Esophagus squamous epithelium (tissue), 5 donors: ENCODE results near the gene ODC1. TPM values are rescaled to one million over a fixed set of nuclear protein-coding genes. Genes with fewer than 3 reads are reported as not detected.

Source experiments
- DNase-seq: peaks from one replicate; lab custom pipeline; 2025; lab: John Stamatoyannopoulos, UW
- H3K27ac ChIP-seq, 4 donors: fragments of 200-600 bp; sonication (generic); one replicate each; pipeline ENCODE4 v1.5.1; 2016 to 2019; ENCODE audit warnings: mild to moderate bottlenecking in 1 of 4
- H3K27me3 ChIP-seq, 4 donors: fragments of 200-600 bp; sonication (generic); 1 replicate in 3 of 4; 2 replicates in 1 of 4; pipeline versions ENCODE4 v1.5.1 to v1.6.0; 2017 to 2021; ENCODE audit warnings: antibody characterized with exemption in 1 of 4
- H3K36me3 ChIP-seq, 3 donors: fragments of 200-600 bp; sonication (generic); one replicate each; pipeline ENCODE4 v1.5.1; 2016 to 2019
- H3K4me1 ChIP-seq, 3 donors: fragments of 200-600 bp; sonication (generic); one replicate each; pipeline ENCODE4 v1.5.1; 2017 to 2019
- H3K4me3 ChIP-seq, 4 donors: fragments of 200-600 bp; sonication (generic); 1 replicate in 3 of 4; 2 replicates in 1 of 4; pipeline ENCODE4 v1.5.1; 2016 to 2019; ENCODE audit warnings: mild to moderate bottlenecking in 2 of 4, moderate library complexity in 1 of 4
- H3K9me3 ChIP-seq, 3 donors: fragments of 200-600 bp; sonication (generic); one replicate each; pipeline ENCODE4 v1.5.1; 2016 to 2019
- CTCF ChIP-seq, 6 experiments: fragments of 450-650 bp in 4 of 6; fragments of 200-600 bp in 2 of 6; sonication (generic) in 2 of 6; IDR thresholded peaks; one replicate each; pipeline ENCODE4 v1.5.1; 2016 to 2019; ENCODE audit warnings: antibody characterized with exemption in 6 of 6, mild to moderate bottlenecking in 4 of 6, moderate library complexity in 4 of 6
- POLR2A ChIP-seq, 4 donors: fragments of 450-650 bp; IDR thresholded peaks; one replicate each; pipeline ENCODE4 v1.6.1; 2017; ENCODE audit warnings: antibody characterized with exemption in 4 of 4, mild to moderate bottlenecking in 4 of 4, moderate library complexity in 3 of 4
- WGBS, 2 donors: methylation state at CpG; one replicate each; pipeline ENCODE4 v1.1.5; 2018; 5-methylcytosine and 5-hydroxymethylcytosine counted together
- intact Hi-C: fragments of 100-400 bp; cut with DNase I; formaldehyde crosslinking; loops from one replicate; pipeline ENCODE4 v1.15.0; 2022
- total RNA-seq, 4 donors: library from RNA; depleted of rRNA; stranded (reverse); fragments of >200 nt; gene quantifications; one replicate each; pipeline ENCODE4 v1.1.0, GENCODE V29; 2016
- donor health status: DM: yes; HTN: yes; CAD: no.

The ODC1 gene
- total RNA-seq, 4 donors from 2014 or later, result 14.9 to 66.8 (median 26.3) TPM

- intact Hi-C loops, result no loop called here
- no peaks in the 10 kb centered on the region for H3K9me3 ChIP-seq
- H3K27ac ChIP-seq, result no peak overlapping the region
- H3K36me3 ChIP-seq, result no peaks in the 10 kb centered on the region
- no peaks in the 10 kb centered on the region for H3K4me1 ChIP-seq
- no peak for TF ChIP-seq POLR2A (IDR thresholded peaks at IDR 0.05)
- TF ChIP-seq CTCF (IDR thresholded peaks at IDR 0.05), result no peak
- WGBS, 2 donors, result 74 to 80% methylated on average over 5 to 7 of the region's 11 CpGs
- no peak overlapping the region for H3K4me3 ChIP-seq
- H3K27me3 ChIP-seq, result peaks cover 0 to 6% (median 0%) of the 10 kb centered on the region in 4 donors
- DNase-seq, result no peak
Measured at GRCh38 chr2:10466801-10467200, 18.7 kb upstream of the ODC1 start.

- TF ChIP-seq CTCF (IDR thresholded peaks at IDR 0.05) (no peak), POLR2A (IDR thresholded peaks at IDR 0.05) (no peak)
Measured at GRCh38 chr2:10465910-10466309, 17.8 kb upstream of the ODC1 start.

GRCh38 chr2:10462178-10463083, 14.3 kb upstream of the ODC1 start:
- 70 to 92% methylated on average over 10 to 13 of the region's 15 CpGs for WGBS, 2 donors
- no peak for DNase-seq

More at GRCh38 chr2:10465910-10466309, 17.8 kb upstream of the ODC1 start:
- Histone ChIP-seq H3K27ac (no peak overlapping the region), H3K36me3 (no peaks in the 10 kb centered on the region), H3K4me1 (no peaks in the 10 kb centered on the region), H3K27me3 (peaks cover 0 to 6% (median 0%) of the 10 kb centered on the region in 4 donors), H3K9me3 (no peaks in the 10 kb centered on the region), H3K4me3 (no peak overlapping the region)
- no peak for DNase-seq
- intact Hi-C loops, result no loop called here
- WGBS, 2 donors, result 58 to 83% methylated on average over 5 of the region's 5 CpGs

GRCh38 chr2:10460366-10460796, 12.3 kb upstream of the ODC1 start:
- no peaks in the 10 kb centered on the region for H3K9me3 ChIP-seq
- H3K27ac ChIP-seq, result no peak overlapping the region
- intact Hi-C loops, result no loop called here
- 80 to 82% methylated on average over 8 to 17 of the region's 17 CpGs for WGBS, 2 donors
- H3K27me3 ChIP-seq, result peaks cover 0 to 15% (median 0%) of the 10 kb centered on the region in 4 donors
- H3K4me3 ChIP-seq, result no peak overlapping the region
- no peak for TF ChIP-seq CTCF (IDR thresholded peaks at IDR 0.05)
- TF ChIP-seq POLR2A (IDR thresholded peaks at IDR 0.05), result no peak
- H3K4me1 ChIP-seq, result peaks cover 0 to 12% (median 6%) of the 10 kb centered on the region in 3 donors
- no peaks in the 10 kb centered on the region for H3K36me3 ChIP-seq
- DNase-seq, result no peak

More at GRCh38 chr2:10462178-10463083, 14.3 kb upstream of the ODC1 start:
- Histone ChIP-seq H3K9me3 (no peaks in the 10 kb centered on the region), H3K36me3 (no peaks in the 10 kb centered on the region), H3K27me3 (peaks cover 0 to 15% (median 0%) of the 10 kb centered on the region in 4 donors), H3K4me3 (no peak overlapping the region), H3K27ac (no peak overlapping the region), H3K4me1 (peaks cover 0 to 12% (median 6%) of the 10 kb centered on the region in 3 donors)
- intact Hi-C loops, result no loop called here
- no peak for TF ChIP-seq POLR2A (IDR thresholded peaks at IDR 0.05)
- no peak for TF ChIP-seq CTCF (IDR thresholded peaks at IDR 0.05)
